HT-29 (cell line): ENCODE measurements around the gene SOS1. TPM values are rescaled to one million over a fixed set of nuclear protein-coding genes. Genes with fewer than 3 reads are reported as not detected.
A peak's percentile ranks its signal among the peaks of the same experiment; 100 is the strongest.
"Not testable (repeated sequence)": the region's sequence is repeated elsewhere in the genome, so short reads cannot be mapped to it uniquely, and the experiment has no call there.

Source experiments
- DNase-seq: peaks from one replicate; pipeline ENCODE4 v3.0.0-alpha.2; 2015; ENCODE audit warnings: low spot score
- total RNA-seq: library from RNA; depleted of rRNA; stranded (reverse); fragments of >200 nt; shearing (Covaris generic); gene quantifications from 2 replicates; pipeline ENCODE4 v1.2.3, GENCODE V29; 2014

Gene SOS1
- total RNA-seq, 1 experiment from 2014 or later, result 11.5 TPM

DNA sequence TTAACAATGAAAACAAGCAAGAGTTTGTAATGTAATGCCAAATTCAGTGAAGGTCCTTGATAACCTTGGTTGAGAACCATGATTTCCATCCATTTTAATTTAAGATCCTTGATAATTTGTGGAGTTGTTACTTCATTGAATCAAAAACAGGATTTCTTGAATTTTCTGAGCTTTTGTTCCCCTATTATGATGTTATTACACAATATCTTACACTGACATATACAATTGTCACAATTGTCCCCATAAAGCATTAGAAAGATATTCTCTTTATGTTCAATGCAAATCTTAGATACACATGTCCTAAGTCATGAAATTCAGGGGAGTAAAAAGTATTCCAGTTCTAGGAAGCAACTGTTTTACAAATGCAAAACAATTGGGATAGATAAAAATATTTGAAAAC, 147.6 kb downstream of the SOS1 start:
- DNase-seq, result no peak

DNA sequence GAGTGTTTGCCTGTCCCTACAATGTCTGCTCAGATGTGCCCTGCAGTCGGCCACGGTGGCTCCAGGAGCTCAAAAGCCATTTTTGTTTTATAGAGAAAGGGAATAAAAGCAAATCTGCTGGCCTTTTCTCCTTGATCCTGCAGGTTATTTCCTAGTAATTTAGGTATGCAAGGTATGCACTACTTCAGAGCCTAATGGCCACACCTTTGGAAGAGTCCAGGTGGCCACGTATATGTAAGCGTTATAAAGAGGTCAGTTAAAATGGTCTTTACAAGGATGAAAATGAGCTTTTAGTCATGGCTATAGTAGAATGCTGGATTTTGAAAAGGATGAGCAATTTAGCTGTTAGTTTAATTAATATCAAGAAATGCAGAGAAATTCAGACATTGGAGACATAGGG, 149.5 kb downstream of the SOS1 start:
- no peak for DNase-seq

DNA sequence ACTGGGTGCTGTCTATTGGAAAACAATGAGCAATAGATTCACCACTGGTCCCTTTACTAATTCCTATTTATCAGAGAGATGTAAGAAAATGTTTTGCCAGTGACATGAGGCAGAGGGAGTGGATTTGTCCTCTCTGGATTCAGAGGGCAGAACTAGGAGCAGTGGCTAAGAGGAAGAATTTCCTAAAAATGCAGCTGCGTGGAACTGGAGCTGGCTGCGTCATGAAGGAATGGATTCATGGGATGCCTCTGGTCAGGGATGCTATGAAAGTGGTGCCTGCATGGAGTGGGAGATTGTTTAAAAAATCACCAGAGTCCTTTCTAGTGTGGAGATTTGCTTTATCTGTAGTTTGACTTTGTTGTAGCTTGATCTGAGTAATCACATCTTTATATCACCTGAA, 152.8 kb downstream of the SOS1 start:
- DNase-seq, result no peak

DNA sequence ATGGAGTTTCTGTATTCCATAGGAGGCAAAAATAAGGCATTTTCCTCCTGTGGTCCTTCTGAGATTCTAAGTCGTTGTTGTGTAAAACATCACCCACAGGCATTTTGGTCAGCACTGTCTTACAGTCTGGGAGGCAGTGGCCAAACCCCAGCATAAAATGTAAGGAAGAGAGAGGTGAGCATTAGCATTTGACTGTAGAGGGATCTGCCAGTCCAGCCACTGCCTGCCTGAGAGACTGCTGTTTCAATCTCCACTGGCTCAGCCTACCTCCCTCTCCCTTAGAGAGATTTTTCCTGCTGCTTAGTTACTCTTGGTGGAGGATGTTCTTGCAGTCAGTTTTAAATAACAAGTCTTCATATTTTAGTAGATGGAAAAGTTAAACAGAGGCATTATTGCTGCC, 154.2 kb downstream of the SOS1 start:
- no peak for DNase-seq

DNA sequence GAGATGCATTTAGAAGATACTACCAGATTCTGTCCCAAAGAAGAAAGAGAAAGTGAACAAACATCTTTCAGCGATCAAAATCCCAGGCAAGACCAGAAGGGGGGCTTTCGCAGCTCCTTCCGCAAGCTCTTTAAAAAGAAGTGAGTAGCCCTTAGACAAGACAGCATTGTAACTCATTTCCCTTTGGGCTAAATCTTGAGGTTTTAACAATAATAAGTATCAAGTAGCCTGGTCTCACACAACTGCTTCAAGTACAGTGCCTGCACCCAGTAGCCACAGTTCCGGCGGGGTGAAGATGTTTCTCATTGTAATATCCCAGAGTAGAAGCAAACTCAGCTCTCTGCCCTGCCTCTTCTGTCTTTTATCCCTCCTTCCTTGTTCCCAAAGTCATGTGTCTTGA, 154.8 kb downstream of the SOS1 start:
- DNase-seq, result no peak

DNA sequence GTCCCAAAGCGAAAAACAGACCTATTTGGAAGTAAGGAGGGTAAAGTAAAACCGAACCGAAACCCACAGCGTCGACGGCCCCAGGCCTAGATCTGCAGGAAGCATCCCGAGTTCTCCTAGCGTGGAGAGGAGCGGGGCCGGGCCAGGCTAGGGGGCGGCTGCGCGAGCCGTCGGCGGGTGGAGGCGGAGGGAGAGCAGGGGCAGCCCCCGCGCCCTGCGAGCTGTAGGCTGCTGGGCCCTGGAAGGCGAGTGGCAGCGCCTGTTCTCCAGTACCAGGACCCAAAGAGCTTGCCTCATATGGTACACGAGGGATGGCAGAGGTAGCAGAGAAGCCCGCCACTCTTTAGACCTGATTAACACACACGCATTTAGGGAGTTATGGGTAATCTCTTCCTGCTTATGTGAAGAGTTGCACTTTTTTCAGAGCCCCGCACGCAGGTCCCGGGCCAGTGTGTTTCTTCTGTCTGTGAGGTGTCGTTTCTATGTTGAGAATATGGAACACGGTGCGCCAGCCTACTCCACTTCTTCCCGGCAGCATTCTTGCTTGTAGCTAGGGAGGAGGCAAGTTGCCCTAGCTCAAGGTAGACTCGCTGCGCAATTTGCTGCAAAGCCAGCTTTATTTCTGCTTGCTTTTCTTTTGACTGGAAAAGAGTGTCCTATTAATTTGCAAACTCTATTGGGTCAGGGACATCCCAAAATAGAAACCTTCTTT, 160.1 kb downstream of the SOS1 start:
- DNase-seq, result no peak

DNA sequence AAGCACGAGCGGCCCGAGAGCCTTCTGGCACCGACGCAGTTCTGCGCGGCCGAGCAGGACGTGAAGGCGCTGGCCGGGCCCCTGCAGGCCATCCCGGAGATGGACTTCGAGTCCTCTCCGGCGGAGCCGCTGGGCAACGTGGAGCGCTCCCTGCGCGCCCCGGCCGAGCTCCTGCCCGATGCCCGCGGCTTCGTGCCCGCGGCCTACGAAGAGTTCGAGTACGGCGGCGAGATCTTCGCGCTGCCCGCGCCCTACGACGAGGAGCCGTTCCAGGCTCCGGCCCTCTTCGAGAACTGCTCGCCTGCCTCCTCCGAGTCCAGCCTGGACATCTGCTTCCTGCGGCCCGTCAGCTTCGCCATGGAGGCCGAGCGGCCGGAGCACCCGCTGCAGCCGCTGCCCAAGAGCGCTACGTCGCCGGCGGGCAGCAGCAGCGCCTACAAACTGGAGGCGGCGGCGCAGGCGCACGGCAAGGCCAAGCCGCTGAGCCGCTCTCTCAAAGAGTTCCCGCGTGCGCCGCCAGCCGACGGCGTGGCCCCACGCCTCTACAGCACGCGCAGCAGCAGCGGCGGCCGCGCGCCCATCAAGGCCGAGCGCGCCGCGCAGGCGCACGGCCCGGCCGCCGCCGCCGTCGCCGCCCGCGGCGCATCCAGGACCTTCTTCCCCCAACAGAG, 160.8 kb downstream of the SOS1 start:
- no peak for DNase-seq

DNA sequence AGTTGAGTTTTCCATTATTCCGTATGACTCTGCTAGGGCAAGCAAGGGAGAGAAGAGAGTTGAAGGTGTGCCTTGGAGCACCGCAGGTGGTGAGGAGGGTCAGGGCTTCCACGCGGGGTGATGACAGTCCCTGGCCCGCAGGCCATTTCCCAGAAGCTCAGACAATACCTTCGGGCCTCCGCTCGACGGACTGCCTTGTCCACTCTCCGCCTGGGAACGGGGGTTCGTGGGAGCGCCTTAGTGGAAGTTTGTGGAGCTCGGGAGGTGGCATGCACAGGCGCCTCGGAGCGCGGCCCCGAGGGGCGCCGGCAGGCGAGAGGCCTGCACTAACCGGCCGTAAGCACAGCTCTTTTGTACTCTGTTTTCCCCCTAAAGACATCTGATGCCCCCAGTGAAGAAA, 161.4 kb downstream of the SOS1 start:
- DNase-seq, result no peak

DNA sequence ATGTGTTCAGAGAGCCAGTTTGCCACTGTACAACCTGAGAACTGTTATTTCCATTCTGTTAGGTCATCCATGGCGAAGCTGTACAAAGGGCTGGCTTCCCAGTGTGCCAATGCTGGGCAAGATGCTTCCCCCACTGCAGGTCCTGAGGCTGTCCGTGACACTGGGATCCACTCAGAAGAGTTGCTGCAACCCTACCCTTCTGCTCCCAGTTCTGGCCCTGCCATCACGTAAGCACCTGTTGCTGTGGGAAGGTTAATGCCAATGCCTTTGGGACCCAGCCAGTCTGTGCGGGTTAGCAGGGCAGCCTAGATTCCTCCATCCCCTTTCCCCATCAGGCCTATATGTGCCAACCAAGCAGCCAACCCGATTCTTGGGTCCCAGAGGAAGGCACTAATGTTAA, 162.9 kb downstream of the SOS1 start:
- no peak for DNase-seq

DNA sequence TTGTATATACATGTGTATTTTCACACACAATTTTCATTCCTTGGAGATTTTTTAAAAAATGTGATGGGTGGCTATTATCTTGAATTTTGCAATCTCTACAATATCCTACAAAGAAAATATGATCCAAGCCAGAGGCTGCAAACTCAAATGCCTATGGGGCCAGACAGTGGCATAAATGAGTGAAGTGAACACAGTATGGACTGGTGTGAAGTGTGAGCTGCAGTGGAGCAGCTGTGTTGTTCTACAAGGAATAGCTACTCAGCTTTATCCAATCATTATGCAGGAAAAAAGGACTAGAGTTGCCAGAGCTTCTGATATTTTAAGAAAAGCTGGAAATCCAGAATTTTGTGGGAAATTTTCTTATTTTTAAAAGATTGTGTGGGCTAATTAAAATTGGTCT, 169.1 kb downstream of the SOS1 start:
- no peak for DNase-seq

DNA sequence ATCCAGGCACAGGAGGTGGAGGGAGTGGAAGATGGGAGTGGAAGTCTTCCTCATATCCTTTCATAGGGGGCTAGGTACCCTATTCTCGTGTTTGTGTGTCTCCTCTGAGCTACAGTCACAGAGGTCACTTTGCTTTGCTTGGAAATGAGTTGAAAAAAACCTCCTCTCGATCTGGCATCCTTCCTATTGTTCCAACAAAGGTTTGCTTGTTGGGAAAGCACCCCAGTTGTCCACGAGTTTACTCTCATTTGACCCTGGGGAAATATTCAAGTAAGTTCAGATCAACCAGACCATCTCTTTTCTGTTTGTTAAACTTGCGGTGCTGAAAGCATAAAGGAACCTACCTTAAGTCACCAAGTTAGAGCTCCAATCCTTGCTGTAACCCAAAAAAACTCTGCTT, 171.9 kb downstream of the SOS1 start:
- DNase-seq, result no peak

DNA sequence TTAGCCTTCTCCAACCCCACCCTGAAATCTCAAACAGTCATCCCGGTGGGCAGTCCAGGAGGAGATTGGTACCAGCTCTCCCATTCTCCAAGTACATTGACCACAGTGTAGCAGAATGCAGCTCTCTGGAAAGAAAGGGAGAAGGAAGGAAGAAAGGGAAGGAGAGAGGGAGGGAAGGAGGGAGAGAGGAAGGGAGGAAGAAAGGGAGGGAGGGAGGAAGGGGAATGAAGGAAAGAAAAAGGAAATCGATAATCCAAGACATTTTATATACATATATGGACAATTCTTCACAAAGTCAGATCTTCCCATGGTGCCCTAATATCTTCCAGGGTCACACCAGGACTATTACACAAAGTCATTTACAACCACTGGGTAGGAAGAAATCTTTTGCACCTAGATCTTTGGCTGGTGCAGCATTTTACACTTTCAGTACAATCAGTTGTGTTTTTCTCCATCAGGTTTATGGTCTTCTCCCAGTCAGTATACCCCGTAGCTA, 172.4 kb downstream of the SOS1 start:
- no peak for DNase-seq

DNA sequence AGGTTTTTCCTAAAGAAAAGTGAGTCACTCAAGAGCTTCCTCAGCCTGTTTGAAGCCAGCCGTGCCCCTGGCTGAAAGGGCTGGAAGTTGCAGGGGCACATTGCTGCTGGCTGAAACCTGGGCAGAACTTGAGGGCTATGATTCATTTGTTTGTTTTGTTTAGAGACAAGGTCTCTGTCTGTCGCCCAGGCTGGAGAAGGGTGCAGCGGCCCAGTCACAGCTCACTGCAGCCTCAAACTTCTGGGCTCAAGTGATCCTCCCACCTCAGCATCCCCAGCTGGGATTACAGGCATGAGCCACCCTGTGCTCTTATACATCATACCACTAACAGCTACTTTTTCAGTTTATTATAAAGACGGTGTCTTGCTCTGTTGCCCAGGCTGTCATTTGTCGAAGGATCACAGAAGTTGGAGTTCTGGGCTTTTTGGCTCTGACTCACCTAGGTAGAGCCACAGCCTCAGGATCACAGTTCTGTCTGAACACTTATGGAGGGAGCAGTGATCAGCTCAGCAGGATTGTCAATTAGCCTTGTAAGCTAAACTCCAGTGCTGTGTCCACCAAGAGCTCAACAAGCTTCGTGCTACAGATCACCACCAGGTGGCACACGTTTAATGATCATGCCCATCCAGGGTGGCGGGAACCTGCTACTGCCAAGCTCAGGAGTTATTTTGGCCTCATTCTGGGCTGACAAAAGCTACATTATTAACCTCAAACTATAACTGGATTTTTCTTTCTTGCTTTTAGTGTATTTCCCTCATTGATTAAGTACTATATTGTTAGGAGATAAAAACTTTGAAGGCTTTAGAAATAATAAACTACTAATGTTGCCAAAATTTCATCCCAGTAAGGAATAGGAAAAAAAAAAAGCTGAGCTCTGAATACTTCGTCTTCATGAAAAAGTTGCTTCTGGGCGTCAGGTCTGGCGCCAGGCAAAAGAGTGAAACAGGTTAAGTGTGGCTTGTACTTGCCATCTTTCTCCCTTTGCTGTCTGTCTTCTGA, 173.3 kb downstream of the SOS1 start:
- peak; percentile 94 for DNase-seq

DNA sequence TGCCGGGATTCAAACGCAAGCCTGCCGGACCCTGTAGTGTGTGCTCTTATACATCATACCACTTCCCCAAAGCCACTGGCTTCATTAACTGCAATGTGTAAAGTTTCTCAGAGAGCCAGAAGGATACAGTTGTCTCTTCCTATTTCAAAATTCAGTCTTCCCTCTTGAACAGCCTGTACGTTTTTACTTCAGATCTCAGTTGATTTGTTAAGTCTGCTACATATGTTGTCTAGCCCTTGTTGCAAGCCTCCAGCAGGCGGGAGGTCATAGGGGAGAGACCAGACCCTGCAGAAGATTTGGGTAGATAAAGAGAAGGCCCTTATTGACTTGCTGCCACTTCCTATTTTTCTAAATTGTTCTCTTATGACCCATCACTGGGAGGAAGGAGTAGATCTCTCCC, 174.9 kb downstream of the SOS1 start:
- no peak for DNase-seq

DNA sequence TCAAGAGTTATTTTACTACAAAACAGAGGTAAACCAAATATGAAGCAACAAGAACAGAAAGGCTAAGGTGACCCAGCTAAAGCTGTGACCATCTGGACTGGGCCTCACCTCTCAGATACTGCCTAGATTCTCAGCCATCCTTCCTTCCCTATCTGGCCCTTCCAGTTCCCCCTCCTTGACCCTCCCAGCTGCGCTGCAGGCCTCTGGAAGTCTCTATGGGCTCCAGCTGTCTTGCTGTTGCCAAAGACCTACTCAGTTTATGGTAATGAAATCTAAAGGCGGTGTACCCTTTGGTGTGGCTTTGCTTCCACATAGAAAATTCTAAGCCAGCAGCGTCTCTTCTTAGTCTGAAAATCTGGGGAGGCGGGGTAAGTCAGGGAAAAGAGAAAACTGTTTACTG, 175.5 kb downstream of the SOS1 start:
- DNase-seq, result no peak

DNA sequence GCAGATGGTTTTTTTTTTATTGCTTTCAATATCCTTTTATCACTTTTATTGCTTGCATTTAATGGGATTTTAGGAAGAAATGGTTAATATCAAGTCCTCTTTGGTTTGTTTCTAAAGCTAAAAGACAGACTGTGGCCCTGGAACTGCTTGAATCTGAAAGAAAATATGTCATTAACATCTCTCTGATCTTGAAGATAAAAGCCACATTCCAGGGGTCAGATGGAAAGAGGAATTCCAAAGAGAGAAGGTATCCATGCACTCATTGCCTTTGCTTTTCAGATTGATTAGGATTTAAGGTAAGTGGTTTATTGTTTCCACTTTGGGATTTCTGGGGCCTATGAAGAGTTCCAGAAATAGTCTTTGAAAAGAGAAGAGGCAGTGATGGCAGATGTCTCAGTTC, 177.1 kb downstream of the SOS1 start:
- DNase-seq, result no peak

DNA sequence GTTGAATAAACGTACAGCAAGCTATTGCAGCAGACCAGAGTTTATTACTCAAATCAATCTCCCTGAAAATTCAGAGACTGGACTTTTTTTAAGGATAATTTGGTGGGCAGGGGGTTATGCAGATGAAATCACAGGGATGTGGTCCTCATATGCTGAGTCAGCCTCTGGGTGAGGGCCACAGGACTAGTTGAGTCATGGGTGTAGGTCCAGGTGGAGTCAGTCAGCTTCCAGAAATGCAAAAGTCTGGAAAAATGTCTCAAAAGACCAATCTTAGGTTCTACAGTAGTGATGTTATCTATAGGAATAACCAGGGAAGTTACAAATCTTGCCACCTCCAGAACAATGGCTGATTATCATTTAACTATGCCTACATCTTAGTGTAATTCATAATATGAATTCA, 180.1 kb downstream of the SOS1 start:
- no peak for DNase-seq

DNA sequence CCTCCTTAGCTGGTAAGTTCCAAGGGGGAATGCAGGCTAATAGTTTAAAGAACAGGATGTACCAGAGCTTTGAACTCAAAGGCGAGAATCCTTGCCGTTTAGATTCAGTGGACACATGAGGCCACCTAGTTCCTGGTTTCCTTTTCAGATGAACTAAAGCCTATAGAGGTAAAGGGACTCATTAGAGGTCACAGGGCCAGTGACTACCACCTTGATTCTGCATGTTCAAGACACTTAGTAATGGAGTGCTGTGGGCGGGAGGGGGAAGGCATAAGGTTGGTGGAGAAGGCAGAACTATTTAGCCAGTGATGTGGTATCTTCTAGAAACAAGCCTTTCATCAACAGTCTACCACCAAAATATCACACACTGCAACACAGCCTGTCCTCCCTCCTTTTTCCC, 183.3 kb downstream of the SOS1 start:
- no peak for DNase-seq

DNA sequence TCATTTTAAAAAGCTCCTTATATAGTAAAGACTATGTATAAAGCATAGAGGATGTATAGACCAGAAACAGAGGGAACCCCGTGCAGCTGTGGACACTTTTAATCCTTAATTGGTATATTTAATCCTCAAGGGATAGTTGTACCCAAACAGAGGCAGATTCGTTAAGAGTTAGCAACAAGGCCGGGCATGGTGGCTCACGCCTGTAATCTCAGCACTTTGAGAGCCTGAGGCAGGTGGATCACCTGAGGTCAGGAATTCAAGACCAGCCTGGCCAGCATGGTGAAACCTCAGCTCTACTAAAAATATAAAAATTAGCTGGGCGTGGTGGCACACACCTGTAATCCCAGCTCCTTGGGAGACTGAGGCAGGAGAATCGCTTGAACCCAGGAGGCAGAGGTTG, 184.3 kb downstream of the SOS1 start:
- not testable (repeated sequence) for DNase-seq

DNA sequence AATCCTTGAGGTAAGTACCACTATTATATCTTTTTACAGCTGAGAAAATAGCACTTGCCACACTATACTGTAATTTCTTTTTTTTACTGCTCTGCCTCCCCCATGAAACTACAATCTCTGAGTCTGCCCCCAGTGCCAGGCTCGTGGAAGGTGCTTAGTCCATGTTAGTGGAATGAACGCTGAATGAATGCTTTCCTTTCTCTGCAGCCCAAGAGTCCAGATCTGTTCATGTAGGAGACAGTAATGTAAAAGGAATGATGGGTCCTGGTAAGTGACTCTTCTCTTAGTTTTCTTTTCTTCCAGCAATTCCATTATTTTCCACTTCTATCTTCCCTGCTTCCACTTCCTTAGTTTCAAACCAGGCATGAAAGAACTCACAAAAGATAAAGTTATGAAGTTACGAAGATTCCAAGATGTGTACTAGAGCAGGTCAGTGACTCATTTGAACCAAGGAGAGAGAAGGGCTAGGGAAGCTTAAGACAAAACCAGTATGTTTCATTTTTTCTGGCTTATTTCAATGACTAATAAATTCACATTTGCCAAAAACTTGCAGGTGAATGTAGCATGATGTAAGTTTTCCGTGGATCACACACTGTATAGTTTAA, 185.2 kb downstream of the SOS1 start:
- no peak for DNase-seq

DNA sequence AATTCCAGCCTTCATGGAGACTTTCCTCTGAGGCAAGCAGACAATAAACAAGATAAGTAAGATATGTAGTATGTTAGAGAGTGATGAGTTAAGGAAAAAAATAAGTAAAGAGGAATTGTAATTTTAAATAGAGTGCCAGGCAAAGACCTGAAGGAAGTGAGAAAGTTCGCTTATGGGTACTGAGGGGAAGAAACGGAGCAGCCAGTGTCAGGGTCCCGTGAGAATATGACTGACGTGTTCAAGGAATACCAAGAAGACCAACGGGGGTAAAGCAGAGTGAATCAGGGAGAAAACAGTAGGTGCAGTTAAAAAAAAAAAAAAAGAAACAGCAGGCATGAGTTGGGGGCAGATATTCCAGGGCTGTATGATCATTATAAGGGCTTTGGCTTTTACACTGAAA, 186.1 kb downstream of the SOS1 start:
- DNase-seq, result no peak

DNA sequence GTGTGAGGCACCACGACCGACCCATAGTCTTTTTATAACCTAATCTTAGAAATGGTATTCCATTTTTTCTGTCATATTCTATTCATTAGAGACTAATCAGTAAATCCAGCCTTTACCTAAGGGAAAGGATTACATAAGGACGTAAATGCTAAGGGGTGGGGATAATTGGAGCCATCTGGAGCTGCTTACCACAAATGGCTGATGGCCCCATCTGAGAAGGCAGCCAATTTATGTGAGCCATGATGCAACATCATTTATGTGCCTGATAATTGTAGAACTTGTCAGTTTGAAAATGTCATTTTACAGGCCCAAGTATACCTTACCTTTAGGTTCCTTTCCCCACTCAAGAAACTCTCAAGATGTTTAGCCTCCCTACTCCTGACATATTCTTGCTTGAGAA, 187.2 kb downstream of the SOS1 start:
- no peak for DNase-seq
